ENCODE measurements around the gene LMAN1L.

Gene LMAN1L

DNA sequence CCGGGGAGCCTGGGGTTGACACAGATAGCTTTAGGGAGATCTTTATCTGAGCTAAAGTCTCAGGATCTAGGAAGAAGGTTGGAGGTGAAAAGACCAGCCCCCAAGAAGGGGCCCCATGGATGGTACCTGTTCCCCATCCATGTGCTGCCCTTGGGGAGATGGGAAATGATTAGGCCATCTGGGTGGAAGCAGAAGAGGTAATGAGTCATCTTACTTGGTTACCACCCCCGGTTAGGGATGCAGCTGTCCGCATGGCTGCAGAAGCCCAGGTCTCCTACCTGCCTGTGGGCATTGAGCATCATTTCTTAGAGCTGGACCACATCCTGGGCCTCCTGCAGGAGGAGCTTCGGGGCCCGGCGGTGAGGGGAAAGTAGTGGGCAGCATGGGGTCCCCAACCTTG lies 10.7 kb downstream of the LMAN1L start:
- Histone ChIP-seq H3K9me3 (ENCODE audit: low read depth, low read length) (no peaks in the 10 kb centered on the region), H3K27ac (no peak overlapping the region), H3K4me3 (no peak overlapping the region), H3K9ac (ENCODE audit: insufficient read length) (no peak overlapping the region), H3K36me3 (ENCODE audit: insufficient read depth, low read length) (no peaks in the 10 kb centered on the region)
- DNase-seq (ENCODE audit: low read depth, low spot score) = no peak
- TF ChIP-seq EZH2 (IDR thresholded peaks at IDR 0.05) (no peak), POLR2AphosphoS5 (IDR thresholded peaks at IDR 0.05; ENCODE audit: borderline replicate concordance, low read depth, low read length) (no peak), FOXP2 (optimal IDR thresholded peaks at IDR 0.05; ENCODE audit: control extremely low read depth, extremely low read length, insufficient read depth) (no peak)

- H3K9me3 ChIP-seq (ENCODE audit: low read depth, low read length) = no peaks in the 10 kb centered on the region
- H3K27ac ChIP-seq = no peak overlapping the region
- H3K4me3 ChIP-seq = no peak overlapping the region
- H3K9ac ChIP-seq (ENCODE audit: insufficient read length) = no peak overlapping the region
- H3K36me3 ChIP-seq (ENCODE audit: insufficient read depth, low read length) = no peaks in the 10 kb centered on the region
- TF ChIP-seq EZH2 (IDR thresholded peaks at IDR 0.05) (no peak), FOXP2 (optimal IDR thresholded peaks at IDR 0.05; ENCODE audit: control extremely low read depth, extremely low read length, insufficient read depth) (no peak), POLR2AphosphoS5 (IDR thresholded peaks at IDR 0.05; ENCODE audit: borderline replicate concordance, low read depth, low read length) (no peak)
- DNase-seq (ENCODE audit: low read depth, low spot score) = no peak
These were observed 12.3 kb downstream of the LMAN1L start for GRCh38 chr15:74824976-74825375.

DNA sequence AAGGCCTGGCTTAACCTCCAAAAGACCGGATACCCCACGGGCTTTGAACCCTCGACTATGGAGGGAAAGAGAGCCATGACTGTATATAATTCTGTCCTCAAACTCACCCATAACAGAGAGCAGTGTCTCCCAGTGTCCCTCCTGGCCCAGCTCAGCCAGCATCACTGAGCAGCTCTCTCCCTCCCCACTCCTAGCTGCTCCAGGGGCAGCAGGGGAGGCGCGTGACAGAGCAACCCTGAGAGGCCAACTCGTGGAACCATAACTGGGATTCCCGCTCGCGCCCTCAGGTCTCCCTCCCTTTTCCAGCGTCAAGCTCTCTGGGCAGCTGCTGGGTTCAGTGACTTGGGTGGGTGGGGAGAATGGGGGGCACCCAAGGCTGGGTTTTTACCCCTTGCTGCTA lies 13.2 kb downstream of the LMAN1L start:
- H3K9ac ChIP-seq (ENCODE audit: insufficient read length) = no peak overlapping the region
- H3K36me3 ChIP-seq (ENCODE audit: insufficient read depth, low read length) = no peaks in the 10 kb centered on the region
- H3K9me3 ChIP-seq (ENCODE audit: low read depth, low read length) = no peaks in the 10 kb centered on the region
- no peak for TF ChIP-seq EZH2 (IDR thresholded peaks at IDR 0.05)
- no peak for TF ChIP-seq POLR2AphosphoS5 (IDR thresholded peaks at IDR 0.05; ENCODE audit: borderline replicate concordance, low read depth, low read length)
- no peak for TF ChIP-seq FOXP2 (optimal IDR thresholded peaks at IDR 0.05; ENCODE audit: control extremely low read depth, extremely low read length, insufficient read depth)
- DNase-seq (ENCODE audit: low read depth, low spot score) = no peak
- no peak overlapping the region for H3K27ac ChIP-seq
- no peak overlapping the region for H3K4me3 ChIP-seq

- TF ChIP-seq EZH2 (IDR thresholded peaks at IDR 0.05) = no peak
- TF ChIP-seq POLR2AphosphoS5 (IDR thresholded peaks at IDR 0.05; ENCODE audit: borderline replicate concordance, low read depth, low read length) = no peak
- no peak for TF ChIP-seq FOXP2 (optimal IDR thresholded peaks at IDR 0.05; ENCODE audit: control extremely low read depth, extremely low read length, insufficient read depth)
- Histone ChIP-seq H3K36me3 (ENCODE audit: insufficient read depth, low read length) (no peaks in the 10 kb centered on the region), H3K9me3 (ENCODE audit: low read depth, low read length) (no peaks in the 10 kb centered on the region), H3K27ac (no peak within 1 kb of the TSS), H3K9ac (ENCODE audit: insufficient read length) (no peak within 1 kb of the TSS), H3K4me3 (no peak within 1 kb of the TSS)
- DNase-seq (ENCODE audit: low read depth, low spot score) = no peak
These were observed 13.8 kb downstream of the LMAN1L start, which contains the start of gene CPLX3 for GRCh38 chr15:74826364-74826819. Gene CPLX3, plus strand, starts transcription at chr15:74826627. Its CDS starts 77 bp downstream, at chr15:74826704.

- H3K4me3 ChIP-seq = no peak overlapping the region
- no peaks in the 10 kb centered on the region for H3K36me3 ChIP-seq (ENCODE audit: insufficient read depth, low read length)
- TF ChIP-seq POLR2AphosphoS5 (IDR thresholded peaks at IDR 0.05; ENCODE audit: borderline replicate concordance, low read depth, low read length) = no peak
- TF ChIP-seq FOXP2 (optimal IDR thresholded peaks at IDR 0.05; ENCODE audit: control extremely low read depth, extremely low read length, insufficient read depth) = no peak
- TF ChIP-seq EZH2 (IDR thresholded peaks at IDR 0.05) = no peak
- no peak overlapping the region for H3K27ac ChIP-seq
- DNase-seq (ENCODE audit: low read depth, low spot score) = no peak
- no peak overlapping the region for H3K9ac ChIP-seq (ENCODE audit: insufficient read length)
- no peaks in the 10 kb centered on the region for H3K9me3 ChIP-seq (ENCODE audit: low read depth, low read length)
These were observed 14.3 kb downstream of the LMAN1L start for GRCh38 chr15:74826921-74827320.

DNA sequence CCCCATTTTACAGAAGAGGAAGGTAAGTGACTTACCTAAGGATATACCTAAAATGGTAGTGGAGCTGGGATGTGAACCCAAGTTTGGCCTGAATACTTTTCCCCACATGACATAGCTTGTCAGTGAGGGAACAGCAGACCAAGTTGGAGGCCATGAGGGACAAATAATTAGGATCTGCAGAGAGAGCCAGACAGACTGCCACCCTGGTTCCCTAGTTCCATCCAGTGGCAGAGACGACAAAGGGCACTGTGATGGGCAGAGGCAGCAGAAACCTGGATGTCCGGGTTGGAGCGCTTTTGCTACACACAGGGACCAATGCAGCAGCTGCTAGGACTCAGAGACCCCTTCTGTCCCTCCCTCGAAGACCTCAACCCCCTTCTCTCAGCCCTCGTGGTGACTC lies 15.0 kb downstream of the LMAN1L start:
- Histone ChIP-seq H3K27ac (no peak overlapping the region), H3K4me3 (no peak overlapping the region), H3K9me3 (ENCODE audit: low read depth, low read length) (no peaks in the 10 kb centered on the region), H3K36me3 (ENCODE audit: insufficient read depth, low read length) (no peaks in the 10 kb centered on the region), H3K9ac (ENCODE audit: insufficient read length) (no peak overlapping the region)
- DNase-seq (ENCODE audit: low read depth, low spot score) = no peak
- TF ChIP-seq EZH2 (IDR thresholded peaks at IDR 0.05) (no peak), FOXP2 (optimal IDR thresholded peaks at IDR 0.05; ENCODE audit: control extremely low read depth, extremely low read length, insufficient read depth) (no peak), POLR2AphosphoS5 (IDR thresholded peaks at IDR 0.05; ENCODE audit: borderline replicate concordance, low read depth, low read length) (no peak)

DNA sequence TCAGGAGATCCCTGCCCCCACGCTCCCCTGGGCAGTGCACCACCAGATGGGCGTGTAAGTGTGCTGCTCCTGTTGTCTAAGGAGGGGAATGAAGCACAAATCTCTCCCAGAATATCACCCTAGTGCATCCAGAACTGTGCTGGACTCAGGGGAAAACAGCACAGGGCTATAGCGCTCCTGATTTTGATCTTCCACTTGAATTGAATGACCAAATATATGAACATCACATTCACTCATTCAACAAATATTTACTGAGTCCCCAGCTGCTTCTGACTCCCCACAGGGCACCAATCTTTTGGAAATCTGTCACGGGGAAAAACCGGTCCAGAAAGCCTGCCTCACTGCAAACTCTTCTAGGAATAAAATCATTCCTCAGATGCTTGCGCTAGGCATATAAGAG lies 16.2 kb downstream of the LMAN1L start:
- Histone ChIP-seq H3K9me3 (ENCODE audit: low read depth, low read length) (no peaks in the 10 kb centered on the region), H3K36me3 (ENCODE audit: insufficient read depth, low read length) (no peaks in the 10 kb centered on the region), H3K9ac (ENCODE audit: insufficient read length) (no peak overlapping the region), H3K4me3 (no peak overlapping the region), H3K27ac (no peak overlapping the region)
- no peak for DNase-seq (ENCODE audit: low read depth, low spot score)
- TF ChIP-seq EZH2 (IDR thresholded peaks at IDR 0.05) (no peak), POLR2AphosphoS5 (IDR thresholded peaks at IDR 0.05; ENCODE audit: borderline replicate concordance, low read depth, low read length) (no peak), FOXP2 (optimal IDR thresholded peaks at IDR 0.05; ENCODE audit: control extremely low read depth, extremely low read length, insufficient read depth) (no peak)

- DNase-seq (ENCODE audit: low read depth, low spot score) = no peak
- Histone ChIP-seq H3K9ac (ENCODE audit: insufficient read length) (no peak overlapping the region), H3K4me3 (no peak overlapping the region), H3K9me3 (ENCODE audit: low read depth, low read length) (no peaks in the 10 kb centered on the region), H3K36me3 (ENCODE audit: insufficient read depth, low read length) (no peaks in the 10 kb centered on the region), H3K27ac (no peak overlapping the region)
- TF ChIP-seq FOXP2 (optimal IDR thresholded peaks at IDR 0.05; ENCODE audit: control extremely low read depth, extremely low read length, insufficient read depth) = no peak
- no peak for TF ChIP-seq POLR2AphosphoS5 (IDR thresholded peaks at IDR 0.05; ENCODE audit: borderline replicate concordance, low read depth, low read length)
- no peak for TF ChIP-seq EZH2 (IDR thresholded peaks at IDR 0.05)
These were observed 16.9 kb downstream of the LMAN1L start for GRCh38 chr15:74829486-74829885.

DNA sequence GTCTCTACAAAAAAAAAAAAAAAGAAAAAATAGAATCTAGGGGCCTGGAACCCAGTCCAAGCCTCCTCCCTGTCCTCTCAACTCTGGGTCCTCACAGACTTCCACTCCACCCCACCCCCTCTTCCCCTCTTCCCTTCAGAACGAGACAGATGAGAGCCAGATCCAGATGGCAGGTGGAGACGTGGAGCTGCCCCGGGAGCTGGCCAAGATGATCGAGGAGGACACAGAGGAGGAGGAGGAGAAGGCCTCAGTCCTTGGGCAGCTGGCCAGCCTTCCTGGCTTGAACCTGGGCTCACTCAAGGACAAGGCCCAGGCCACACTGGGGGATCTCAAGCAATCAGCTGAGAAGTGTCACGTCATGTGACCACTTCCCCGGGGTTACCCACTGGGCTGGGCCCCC lies 17.4 kb downstream of the LMAN1L start:
- Histone ChIP-seq H3K4me3 (no peak overlapping the region), H3K9me3 (ENCODE audit: low read depth, low read length) (no peaks in the 10 kb centered on the region), H3K27ac (no peak overlapping the region), H3K36me3 (ENCODE audit: insufficient read depth, low read length) (no peaks in the 10 kb centered on the region), H3K9ac (ENCODE audit: insufficient read length) (no peak overlapping the region)
- no peak for DNase-seq (ENCODE audit: low read depth, low spot score)
- no peak for TF ChIP-seq FOXP2 (optimal IDR thresholded peaks at IDR 0.05; ENCODE audit: control extremely low read depth, extremely low read length, insufficient read depth)

All from SK-N-MC (cell line).